ENCODE results near the gene ADARB2.
"Not testable (repeated sequence)": the region's sequence is repeated elsewhere in the genome, so short reads cannot be mapped to it uniquely, and the experiment has no call there.

ADARB2 gene

DNA sequence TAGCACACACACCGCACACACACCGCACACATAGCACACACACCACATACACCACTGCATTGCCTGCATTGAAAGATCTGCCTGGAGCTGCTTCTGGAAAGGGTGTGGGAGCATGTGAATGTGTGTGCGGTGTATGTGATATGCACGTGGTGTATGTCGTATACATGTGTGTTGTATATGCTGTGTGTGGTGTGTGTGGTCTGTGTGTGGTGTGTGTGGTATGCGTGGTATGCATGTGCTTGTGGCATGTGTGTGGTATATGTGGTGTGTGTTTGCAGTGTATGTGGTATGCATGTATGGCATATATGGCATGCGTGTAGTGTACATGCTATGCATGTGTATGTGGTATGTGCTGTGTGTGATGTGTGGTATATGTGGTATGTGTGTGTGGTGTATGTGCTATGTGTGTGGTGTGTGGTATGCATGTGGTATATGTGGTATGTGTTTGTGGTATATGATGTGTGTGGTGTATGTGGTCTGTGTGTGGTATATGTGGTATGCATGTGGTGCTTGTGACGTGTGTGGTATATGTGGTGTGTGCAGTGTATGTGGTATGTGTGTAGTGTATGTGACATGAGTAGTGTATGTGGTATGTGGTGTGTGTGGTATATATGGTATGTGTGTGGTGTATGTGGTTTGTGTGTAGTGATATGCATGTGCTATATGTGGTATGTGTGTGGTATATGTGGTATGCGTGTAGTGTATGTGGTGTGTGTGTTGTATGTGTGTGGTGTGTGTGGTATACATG lies 505.0 kb downstream of the ADARB2 start:
- DNase-seq = no peak

- DNase-seq = no peak
Observed at GRCh38 chr10:1230592-1231275, 506.6 kb downstream of the ADARB2 start.

GRCh38 chr10:1230138-1230537 lies 507.2 kb downstream of the ADARB2 start:
- DNase-seq = no peak

- no peak for DNase-seq
Observed at GRCh38 chr10:1229574-1229973, 507.8 kb downstream of the ADARB2 start.

GRCh38 chr10:1229116-1229515 lies 508.2 kb downstream of the ADARB2 start:
- DNase-seq = no peak

DNA sequence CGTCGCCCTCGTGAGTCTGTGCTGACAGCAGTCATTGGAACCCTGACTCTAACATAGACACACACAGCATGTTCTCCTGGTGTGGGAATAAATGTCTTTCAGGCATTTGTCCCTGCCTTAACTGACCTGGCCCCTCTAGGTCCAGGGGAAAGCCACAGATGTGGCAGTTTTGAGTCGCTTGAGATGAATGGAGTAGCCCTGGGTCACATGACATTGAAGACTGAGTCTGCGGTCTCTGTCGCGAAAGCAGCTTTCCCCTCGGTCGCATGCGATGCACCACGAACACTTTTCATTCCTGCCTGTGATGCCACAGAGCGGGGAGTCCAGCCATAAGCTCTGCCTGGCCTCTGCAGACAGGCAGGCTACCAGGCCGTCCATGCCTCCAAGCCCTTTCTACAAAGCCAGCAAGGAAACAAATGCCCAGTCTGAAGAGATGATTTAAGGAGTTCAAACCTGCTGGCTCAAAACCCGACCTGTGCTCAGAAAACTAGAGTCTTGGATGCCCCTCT lies 508.8 kb downstream of the ADARB2 start:
- DNase-seq = no peak

DNA sequence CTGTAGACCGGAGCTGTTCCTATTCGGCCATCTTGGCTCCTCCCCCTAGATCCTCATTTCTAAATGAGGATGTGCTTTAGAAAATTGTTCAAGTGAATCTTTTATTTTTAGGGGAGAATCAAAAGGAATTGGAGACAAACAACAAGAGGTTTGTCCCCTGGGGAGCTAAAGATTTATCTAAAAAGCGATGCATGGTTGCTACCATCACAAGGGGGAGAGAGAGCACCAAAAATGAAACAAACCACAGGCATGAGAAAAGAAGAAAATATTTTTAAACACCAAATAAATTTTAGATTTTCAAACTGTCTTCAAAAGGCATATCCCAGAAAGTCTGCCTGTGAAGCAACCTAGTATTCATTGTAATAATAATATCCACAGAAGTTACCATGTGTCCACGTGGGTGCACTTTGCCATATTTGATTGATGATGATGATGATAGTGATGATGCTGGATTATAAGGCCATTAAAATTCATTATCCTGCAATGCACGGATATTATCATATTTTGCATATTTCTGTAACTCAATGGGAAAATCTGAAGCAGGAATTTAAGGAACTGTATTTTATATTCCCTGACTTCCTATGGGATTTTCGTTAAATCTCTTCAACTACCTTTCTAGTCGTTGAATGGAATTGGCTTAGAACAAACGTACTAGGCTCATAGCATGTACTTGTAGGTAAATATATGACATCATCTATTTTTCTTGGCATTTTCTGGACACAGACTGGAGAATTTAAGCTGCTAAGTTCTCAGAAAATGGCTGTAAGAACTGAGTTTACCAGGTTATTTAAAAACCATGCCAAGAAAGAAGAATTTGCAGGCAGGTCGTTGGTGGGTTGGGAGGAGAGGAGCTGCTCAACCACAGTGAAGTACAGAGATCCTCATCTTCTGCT lies 509.6 kb downstream of the ADARB2 start:
- no peak for DNase-seq

GRCh38 chr10:1226907-1227306 lies 510.4 kb downstream of the ADARB2 start:
- DNase-seq = not testable (repeated sequence)

DNA sequence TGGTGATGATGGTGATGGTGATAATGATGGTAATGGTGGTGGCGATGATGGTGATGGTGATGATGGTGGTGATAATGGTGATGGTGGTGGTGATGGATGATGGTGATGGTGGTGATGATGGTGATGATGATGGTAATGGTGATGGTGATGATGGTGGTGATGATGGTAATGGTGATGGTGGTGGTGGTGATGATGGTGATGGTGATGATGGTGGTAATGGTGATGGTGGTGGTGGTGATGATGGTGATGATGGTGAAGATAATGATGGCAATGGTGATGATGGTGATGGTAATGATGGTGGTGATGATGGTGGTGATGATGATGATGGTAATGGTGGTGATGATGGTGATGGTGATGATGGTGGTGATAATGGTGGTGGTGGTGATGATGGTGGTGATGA lies 517.5 kb downstream of the ADARB2 start:
- not testable (repeated sequence) for DNase-seq

DNA sequence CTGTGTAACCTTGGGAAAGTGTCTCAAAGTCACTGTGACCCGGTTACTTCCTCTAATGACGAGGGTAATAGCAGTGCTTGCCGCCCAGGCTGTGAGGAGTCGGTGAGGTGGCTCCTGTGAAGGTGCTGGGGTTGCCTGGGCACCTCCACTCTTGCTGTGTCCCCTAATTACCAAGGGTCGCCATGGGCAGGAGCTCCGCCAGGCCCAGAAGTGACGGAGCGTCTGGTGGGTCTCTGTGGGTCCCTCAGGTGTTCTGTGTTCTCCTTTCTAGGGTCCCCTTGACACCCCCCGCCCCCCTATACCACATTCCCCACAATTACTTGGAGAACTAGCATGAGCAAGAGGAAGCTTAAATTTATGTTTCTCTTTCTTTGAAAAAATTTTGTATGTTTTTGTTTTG lies 519.7 kb downstream of the ADARB2 start:
- no peak for DNase-seq

DNA sequence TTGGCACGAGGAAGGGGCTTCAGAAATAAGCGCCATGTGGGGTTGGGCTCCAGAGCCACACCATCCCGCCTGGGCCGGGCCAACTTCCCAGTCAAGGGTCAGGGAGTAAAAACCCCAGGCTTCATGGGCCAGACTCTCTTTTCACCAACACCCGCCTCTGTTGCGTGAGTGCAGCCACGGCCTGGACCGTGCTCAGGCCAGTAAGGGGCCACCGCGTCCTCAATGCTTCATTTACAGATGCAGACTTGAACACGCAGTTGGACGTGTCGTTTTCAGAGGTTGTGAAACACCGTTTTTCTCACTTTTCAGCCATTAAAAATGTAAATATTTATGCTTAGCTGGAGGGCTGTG lies 520.1 kb downstream of the ADARB2 start:
- DNase-seq = no peak

DNA sequence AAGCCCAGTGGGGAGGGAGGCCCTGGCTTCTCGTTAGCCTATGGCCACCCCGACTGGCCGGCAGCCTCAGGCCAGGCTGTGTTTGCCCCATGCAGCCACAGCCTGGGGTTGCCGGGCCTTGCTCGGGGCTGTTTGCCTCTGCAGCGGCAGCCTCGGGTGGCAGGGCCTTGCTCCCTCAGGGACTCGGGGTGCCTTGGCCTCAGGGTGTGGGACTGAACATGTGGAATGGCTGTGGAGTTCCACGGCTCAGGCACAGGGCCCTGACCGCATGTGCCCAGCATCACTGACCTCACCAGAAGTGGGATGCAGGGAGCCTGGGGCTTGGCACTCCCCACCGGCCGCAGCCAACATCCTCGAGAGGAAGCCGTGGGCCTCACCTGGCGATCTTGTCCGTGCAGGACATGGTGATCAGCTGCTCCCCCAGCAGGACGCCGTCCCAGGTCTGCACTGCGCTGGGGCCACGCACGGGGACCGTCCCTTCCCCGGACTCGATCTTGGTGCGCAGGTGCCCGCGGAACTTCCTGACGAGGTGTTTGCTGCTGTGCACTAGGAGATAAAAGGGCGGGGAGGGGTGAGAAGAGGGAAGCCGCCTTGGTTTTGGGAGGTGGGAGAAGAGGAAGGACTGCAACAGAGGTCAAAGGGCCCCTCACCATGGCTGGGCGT lies 520.6 kb downstream of the ADARB2 start:
- no peak for DNase-seq

- DNase-seq = no peak
Observed at GRCh38 chr10:1215862-1216573, 521.3 kb downstream of the ADARB2 start.

- no peak for DNase-seq
Observed at GRCh38 chr10:1214882-1215540, 522.3 kb downstream of the ADARB2 start.

DNA sequence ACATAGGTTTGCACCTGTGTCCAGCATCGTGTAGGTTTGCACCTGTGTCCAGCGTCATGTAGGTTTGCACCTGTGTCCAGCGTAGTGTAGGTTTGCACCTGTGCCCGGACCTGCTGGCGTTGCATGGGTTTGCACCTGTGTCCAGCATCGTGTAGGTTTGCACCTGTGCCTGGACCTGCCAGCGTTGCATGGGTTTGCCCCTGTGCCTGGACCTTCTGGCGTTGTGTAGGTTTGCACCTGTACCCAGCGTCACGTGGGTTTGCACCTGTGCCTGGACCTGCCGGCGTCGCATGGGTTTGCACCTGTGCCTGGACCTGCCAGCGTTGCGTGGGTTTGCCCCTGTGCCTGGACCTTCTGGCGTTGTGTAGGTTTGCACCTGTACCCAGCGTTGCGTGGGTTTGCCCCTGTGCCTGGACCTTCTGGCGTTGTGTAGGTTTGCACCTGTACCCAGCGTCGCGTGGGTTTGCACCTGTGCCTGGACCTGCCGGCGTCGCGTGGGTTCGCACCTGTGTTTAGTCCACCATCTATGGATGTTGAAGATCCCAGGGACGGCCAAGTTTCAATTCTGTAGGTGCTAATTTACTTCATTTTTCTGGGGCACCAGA lies 523.2 kb downstream of the ADARB2 start:
- no peak for DNase-seq

- DNase-seq = no peak
Observed at GRCh38 chr10:1213252-1214070, 523.9 kb downstream of the ADARB2 start.

DNA sequence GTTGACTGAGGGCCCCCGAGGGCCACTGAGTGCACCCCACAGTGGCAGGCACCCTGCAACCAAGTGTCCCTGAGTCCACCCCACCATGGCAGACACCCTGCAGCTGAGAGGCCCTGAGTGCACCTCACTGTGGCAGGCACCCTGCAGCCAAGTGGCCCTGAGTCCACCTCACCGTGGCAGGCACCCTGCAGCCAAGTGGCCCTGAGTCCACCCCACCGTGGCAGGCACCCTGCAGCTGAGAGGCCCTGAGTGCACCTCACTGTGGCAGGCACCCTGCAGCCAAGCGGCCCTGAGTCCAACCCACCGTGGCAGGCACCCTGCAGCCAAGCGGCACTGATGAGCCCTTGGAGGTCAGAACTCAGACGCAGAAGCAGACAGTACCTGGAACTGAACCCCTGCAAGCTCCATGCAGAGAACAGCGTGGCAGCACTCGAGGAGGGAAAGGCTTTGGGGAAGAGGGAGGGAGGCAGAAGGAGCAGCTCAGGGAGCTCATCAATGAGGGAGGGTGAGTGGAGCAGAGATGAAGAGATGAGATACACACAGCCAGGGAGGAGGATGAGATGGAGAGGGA lies 524.7 kb downstream of the ADARB2 start:
- DNase-seq = no peak

GRCh38 chr10:1211844-1212570 lies 525.3 kb downstream of the ADARB2 start:
- no peak for DNase-seq

GRCh38 chr10:1210667-1211066 lies 526.7 kb downstream of the ADARB2 start:
- DNase-seq = no peak

Data from NCI-H69 (cell line).